SH-SY5Y (cell line): ENCODE data around the gene PDS5A.

Experiments used
- GATA2 ChIP-seq: IDR thresholded peaks from 2 replicates; pipeline ENCODE4 v1.6.1; 2011; ENCODE audit warnings: mild to moderate bottlenecking, low read depth, low read length
- GATA3 ChIP-seq: IDR thresholded peaks from 2 replicates; pipeline ENCODE4 v1.6.1; 2011; ENCODE audit warnings: low read depth, mild to moderate bottlenecking, low read length, moderate library complexity

DNA sequence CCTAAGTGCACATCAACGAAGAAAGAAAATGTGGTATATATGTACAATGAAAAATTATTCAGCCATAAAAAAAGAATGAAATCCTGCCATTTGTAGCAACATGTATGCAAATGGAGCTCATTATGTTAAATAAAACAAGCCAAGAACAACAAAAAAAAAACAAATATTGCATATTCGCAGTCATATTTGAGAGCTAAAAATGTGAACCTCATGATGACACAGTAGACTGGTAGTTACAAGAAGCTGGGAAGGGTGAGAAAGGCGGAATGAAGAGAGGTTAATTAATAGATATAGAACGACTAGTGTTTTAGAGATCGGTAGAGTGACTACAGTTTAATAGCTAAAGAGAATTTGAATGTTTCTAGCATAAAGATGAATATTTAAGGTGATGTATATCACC lies 89.2 kb downstream of the PDS5A start:
- TF ChIP-seq GATA2 (no peak), GATA3 (no peak)
